Stimulated activated CD8-positive, alpha-beta memory T cell treated with anti-CD3 and anti-CD28 coated beads, Interleukin-7, amount 100 ng/mL, for 4 hours (primary cell): ENCODE measurements around the gene PPM1F.

ENCODE experiments used
- DNase-seq, 2 donors: peaks; one replicate each; pipeline ENCODE4 v3.0.0-alpha.2; 2020; ENCODE audit warnings: low read depth in 2 of 2

Gene PPM1F

DNA sequence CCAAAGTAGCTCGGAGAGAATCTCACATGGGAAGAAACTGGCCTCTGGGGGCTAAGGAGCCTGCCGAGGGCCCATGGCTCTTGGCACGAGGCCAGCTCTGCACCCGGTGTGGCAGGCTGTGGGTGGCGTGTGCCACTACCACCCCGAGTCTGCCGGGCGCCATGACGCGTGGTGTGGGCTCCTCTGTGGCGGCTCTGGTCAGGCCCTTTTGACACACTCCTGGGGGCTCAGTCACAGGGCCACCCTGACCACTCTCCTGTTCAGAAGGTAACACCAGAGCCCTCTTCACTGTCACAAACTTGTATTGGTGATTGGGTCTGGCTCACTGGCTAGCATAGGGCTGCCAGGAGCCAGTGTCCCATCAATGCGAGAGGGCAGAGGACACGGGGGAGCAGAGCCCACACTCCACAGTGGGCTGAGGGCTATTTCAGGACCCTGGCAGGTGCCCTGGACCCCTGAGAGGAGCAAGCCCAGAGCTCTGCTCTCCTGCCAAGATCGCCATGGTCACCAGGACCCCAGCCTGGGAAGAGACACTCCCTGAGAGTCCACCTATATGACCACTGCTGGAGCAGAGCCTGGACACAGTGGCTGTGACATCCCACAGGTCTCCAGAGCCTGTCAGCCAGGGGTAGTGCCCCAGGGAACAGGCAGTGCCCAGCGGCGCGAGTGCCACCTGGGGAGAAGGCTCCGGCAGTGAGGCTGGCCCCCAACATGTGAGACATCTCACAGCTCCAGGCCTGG, 8.6 kb upstream of the PPM1F start:
- DNase-seq = no peak

GRCh38 chr22:21960200-21961126, 7.8 kb upstream of the PPM1F start:
- DNase-seq = no peak

DNA sequence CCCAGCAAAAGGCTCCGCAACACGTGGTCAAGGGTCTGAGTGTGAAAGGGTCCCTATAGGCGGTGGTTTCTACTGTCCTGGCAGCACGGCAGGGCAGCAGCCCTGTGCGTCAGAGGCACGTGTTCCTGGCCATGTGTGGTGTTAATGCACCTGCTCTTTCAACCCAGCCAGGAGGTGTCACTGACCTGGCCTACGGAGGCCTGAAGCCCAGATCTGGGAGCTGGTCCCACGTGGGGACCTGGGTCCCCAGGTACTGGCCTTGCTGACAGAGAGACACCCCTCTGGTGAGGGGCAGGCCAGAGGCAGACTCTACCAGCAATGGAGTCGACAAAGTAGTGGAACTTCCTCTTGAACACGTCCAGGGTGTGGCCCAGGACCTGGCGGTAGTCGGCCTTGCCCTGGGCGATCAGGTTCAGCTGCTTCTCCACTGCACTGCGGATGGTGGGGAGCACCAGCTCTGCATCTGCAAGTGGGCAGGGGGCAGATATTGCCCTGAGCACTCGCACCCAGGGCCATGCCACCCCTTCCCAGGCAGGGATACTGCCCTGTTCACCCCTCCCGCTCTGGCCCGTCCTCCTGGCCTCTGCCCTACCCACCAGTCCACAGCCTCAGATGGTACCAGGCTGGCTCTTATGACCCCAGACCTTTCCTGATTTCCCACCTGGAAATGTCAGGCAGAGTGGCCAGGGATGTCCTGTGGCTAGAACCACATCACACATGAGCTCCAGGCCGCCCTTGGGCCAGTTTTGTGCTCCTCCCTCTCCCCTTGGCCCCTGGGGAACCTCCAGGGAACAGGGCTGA, 6.8 kb upstream of the PPM1F start:
- DNase-seq = no peak

- no peak for DNase-seq
These were observed 6.0 kb upstream of the PPM1F start for GRCh38 chr22:21958360-21959273.

DNA sequence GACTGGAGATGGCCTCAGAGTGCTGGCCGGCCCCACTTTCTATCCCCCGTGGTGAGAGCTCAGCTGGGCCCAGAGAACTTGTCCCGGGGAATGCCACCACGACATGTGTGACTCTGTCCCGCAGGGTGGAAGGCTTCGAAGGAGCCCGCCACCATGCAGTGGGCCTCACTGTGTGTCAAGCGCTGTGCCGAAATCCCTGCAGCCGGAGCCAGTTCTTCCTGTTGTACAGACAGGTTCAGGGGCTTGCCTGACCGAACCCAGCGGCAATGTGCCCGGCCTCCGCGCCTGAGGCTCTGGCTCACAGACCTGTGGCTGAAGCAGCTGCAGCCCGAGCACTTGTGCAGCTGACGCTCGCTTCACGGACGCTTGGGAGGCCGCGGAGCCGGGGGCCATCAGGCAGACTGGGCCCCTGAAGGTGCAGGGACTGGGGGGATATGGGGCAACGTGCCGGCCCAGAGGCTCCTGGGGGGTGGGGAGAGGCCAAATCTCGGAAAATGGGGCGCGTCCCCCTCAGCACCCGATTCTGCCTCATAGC, 650 bp downstream of the PPM1F start:
- DNase-seq = no peak

DNA sequence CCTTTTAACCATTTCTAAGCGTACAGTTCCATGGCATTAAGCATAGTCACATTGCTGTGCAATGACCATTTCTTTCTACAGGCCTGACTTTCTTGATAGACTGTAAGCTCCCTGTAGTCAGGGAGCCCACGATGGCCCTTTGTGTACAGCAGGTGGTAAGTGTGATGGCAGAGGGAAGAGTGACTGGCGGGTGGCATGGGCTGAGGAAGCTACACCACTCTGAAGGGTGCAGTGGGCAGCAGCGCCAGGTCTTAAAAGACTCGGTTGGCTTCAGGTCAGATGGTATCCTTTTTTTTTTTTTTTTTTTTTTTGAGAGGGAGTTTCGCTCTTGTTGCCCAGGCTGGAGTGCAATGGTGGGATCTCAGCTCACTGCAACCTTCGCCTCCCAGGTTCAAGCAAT, 1.6 kb downstream of the PPM1F start:
- DNase-seq = no peak

GRCh38 chr22:21949948-21950347, 2.7 kb downstream of the PPM1F start:
- DNase-seq = no peak

- no peak for DNase-seq
These were observed 3.1 kb downstream of the PPM1F start for GRCh38 chr22:21949569-21949918.

GRCh38 chr22:21948824-21949568, 3.7 kb downstream of the PPM1F start:
- no peak for DNase-seq

GRCh38 chr22:21948390-21948789, 4.3 kb downstream of the PPM1F start:
- DNase-seq = no peak

DNA sequence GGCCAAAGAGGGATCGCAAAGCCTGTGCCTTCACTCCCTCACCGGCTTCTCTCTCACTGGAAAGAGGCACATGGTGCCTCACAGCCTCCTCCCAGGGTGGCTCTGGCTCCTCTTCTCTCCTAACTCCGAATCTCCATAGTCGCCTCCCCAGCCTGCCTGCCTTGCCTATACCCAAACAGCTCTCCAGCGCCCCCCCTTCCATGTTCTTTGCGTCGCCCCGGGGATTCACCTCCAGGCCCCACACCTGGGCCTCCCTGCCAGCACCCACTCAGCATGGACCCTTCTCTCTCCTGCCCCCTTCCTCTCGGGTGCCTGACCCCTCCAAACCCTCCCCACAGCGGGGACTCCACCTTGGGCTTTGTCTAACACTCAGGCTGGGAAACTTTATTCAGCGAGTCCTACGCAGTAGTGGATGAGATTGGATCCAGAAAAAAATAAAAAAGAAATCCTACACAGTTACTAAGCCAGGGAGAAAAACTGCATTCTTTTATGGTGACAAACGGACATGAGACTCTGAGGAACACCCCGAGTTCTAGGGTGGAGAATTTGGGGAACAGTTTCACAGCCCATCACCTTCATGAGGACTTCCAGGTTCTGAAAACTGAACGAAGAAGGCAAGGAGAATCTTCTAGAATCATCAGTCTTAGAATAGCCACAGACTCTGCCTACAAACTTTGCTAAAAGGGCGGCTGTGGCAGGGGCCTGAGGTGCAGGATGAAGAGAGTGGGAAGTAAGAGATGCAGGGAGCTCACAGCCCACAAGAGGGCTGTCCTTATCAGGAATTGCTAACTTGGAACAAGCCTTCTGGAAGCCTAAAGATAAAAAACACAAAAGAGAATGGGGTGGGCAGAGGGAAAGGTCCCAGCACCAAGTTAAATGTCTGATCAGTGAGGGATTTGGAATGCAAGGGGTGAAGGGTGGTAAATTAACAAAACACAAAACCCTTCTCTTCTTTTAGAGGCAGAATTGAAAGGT, 5.3 kb downstream of the PPM1F start:
- no peak for DNase-seq

- DNase-seq = no peak
These were observed 6.3 kb downstream of the PPM1F start for GRCh38 chr22:21946262-21946925.

DNA sequence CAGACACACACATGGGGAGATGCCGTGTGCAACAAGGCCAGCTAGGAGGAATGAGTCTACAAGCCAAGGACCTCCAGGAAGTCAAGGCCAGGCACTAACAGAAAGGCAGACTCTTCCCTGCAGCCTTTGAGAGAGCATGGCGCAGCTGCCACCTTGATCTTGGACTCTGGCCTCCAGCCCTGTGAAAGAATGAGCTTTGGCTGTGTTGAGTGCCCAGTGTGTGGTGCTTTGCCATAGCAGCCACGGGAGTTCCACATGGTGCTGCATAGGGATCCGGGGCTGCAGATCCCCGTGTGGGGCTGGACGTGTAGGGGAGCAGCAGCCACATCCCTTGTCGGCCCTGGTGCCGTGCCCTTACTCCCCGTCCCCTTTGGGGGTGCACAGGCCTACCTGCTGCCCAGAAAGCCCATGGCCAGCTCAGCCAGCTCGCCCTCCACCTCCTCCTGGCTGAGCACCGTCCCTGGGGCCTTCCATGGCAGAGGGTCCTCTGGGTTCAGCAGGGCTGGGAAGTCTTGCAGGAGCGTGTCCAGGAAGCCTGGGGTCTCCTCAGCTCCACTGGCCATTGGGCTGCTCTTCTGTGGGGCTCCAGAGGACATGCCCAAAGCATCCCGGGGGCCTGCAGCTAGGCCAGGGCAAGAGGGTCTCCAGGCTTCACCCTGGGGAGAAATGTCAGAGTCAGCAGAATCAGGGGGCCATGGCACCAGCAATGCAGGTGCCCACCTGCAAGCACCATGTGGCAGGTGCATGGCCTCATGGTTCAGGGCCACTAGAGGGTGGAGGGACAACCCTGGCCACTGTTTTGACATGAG, 7.0 kb downstream of the PPM1F start:
- DNase-seq = no peak

DNA sequence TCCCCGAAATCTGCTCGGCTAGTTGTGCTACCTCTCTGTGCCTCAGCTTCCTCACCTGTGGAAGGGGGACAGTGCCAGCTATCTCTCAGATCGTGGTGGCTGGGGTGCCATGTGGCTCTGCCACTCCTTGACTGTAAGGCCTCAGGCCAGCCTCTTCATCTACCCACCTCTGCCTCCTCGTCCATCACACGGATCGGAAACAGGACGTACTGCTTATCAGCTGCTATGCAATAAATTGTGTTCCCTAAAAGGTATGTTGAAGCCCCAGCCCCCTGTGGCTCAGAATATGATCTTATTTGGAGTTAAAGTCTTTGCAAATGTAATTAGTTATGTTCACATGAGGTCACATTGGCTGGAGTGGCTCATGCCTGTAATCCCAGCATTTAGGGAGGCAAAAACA, 7.8 kb downstream of the PPM1F start:
- no peak for DNase-seq

- no peak for DNase-seq
These were observed 8.8 kb downstream of the PPM1F start for GRCh38 chr22:21943571-21944448.
